Activated naive CD8-positive, alpha-beta T cell treated with anti-CD3 and anti-CD28 coated beads, Interleukin-2, amount 10 ng/mL, durations not matched to agents 7 days and 5 days (primary cell): Measurements from ENCODE around the gene OLIG3. TPM values are rescaled to one million over a fixed set of nuclear protein-coding genes. Genes with fewer than 3 reads are reported as not detected.

Source experiments
- ATAC-seq: fragments of 150-1000 bp; cut with Tn5 transposase; one replicate; pipeline ENCODE4 v1.10.0; 2021; ENCODE audit warnings: low read depth, moderate library complexity
- POLR2A ChIA-PET: fragments of 350-600 bp; sonication (Branson Sonifier 250); formaldehyde crosslinking; loops from one replicate; lab custom pipeline; 2021; ENCODE audit warnings: antibody characterized with exemption; lab: Charles Lee
- DNase-seq: peaks from one replicate; pipeline ENCODE4 v3.0.0; 2021
- H3K27ac Mint-ChIP-seq: one replicate; pipeline ENCODE4 v1.8.0; 2022; ENCODE audit warnings: mild to moderate bottlenecking, mixed read lengths
- H3K27me3 Mint-ChIP-seq: one replicate; pipeline ENCODE4 v1.8.0; 2022; ENCODE audit warnings: mild to moderate bottlenecking, moderate library complexity, mixed read lengths
- H3K36me3 Mint-ChIP-seq: one replicate; pipeline ENCODE4 v1.8.0; 2021; ENCODE audit warnings: mild to moderate bottlenecking, mixed read lengths
- H3K4me1 Mint-ChIP-seq: one replicate; pipeline ENCODE4 v1.8.0; 2021; ENCODE audit warnings: mixed read lengths
- H3K4me3 Mint-ChIP-seq: one replicate; pipeline ENCODE4 v1.8.0; 2022; ENCODE audit warnings: mild to moderate bottlenecking, moderate library complexity, mixed read lengths
- H3K9me3 Mint-ChIP-seq: one replicate; pipeline ENCODE4 v1.8.0; 2021; ENCODE audit warnings: mixed read lengths
- total RNA-seq, 2 experiments: library from RNA; stranded (reverse); gene quantifications; one replicate each; pipeline ENCODE4 v1.2.3, GENCODE V29; 2021

The OLIG3 gene
- total RNA-seq, 2 experiments from 2014 or later = not detected

DNA sequence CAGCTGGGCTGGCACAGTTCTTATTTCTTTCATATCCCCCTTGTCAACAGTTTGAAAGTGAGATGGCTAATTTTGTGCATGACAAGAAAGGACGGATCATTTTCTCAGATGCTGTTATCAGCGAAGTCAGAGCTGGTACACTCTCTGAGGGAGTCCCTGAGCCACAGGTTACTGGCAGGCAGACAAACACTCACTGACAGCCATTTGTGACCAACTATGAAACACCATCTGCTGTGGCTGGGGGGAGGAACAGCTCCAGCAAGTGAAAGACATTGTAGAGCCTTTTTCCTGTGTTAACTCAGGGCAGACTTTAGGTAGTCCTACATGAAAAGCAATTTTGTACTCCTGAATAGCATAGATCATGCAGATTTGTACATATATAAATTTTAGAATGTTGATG lies 22.2 kb downstream of the OLIG3 start:
- no peaks in the 10 kb centered on the region for H3K4me1 Mint-ChIP-seq
- H3K9me3 Mint-ChIP-seq = no peaks in the 10 kb centered on the region
- H3K4me3 Mint-ChIP-seq = no peak overlapping the region
- no peak for DNase-seq
- H3K27ac Mint-ChIP-seq = no peak overlapping the region
- ATAC-seq = no peak
- no peaks in the 10 kb centered on the region for H3K36me3 Mint-ChIP-seq
- POLR2A ChIA-PET = no interaction called here
- H3K27me3 Mint-ChIP-seq = peaks cover 47% of the 10 kb centered on the region

DNA sequence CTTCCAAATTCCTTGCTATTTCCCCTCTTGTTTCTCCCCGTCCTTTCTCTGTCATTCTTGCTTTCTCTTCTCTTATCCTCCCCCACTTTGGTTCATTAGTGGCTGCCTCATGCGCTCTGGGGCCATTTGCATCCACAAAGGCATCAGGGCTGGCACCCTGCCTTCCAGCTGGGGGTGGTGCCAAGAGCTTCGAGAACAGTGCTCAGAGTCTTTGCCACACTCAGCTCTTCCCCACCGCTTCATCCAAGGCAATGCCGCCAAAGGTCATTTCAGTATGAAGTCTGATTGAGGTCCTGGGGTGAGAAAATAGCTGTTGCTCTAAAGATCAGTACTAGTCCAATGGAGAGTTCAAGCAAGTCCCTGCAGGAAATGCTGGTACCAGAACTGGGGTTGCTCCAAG lies 22.7 kb downstream of the OLIG3 start:
- Mint-ChIP-seq H3K4me3 (no peak overlapping the region), H3K27ac (no peak overlapping the region), H3K9me3 (no peaks in the 10 kb centered on the region), H3K27me3 (peaks cover 43% of the 10 kb centered on the region), H3K36me3 (no peaks in the 10 kb centered on the region), H3K4me1 (no peaks in the 10 kb centered on the region)
- ATAC-seq = no peak
- POLR2A ChIA-PET = no interaction called here
- no peak for DNase-seq

DNA sequence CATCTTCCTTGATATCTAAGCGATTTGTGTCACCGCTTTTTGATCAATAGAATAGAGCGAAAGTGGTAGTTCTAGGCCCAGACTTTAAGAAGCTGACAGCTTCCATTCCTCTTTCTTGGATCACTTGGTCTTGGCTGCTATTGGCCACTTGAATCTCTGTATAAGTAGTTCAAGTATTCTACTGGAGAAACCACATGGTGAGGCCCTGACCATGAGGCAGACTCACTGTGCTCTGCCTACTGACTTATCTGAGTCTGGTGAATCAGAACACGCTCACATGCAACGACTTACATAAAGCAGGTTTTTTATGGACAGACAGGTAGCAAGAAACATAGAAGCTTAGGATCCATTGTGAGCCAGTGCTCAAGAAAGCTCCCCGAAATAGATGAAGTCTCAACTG lies 27.0 kb downstream of the OLIG3 start:
- POLR2A ChIA-PET = no interaction called here
- Mint-ChIP-seq H3K4me1 (no peaks in the 10 kb centered on the region), H3K9me3 (no peaks in the 10 kb centered on the region), H3K36me3 (no peaks in the 10 kb centered on the region), H3K4me3 (no peak overlapping the region), H3K27ac (no peak overlapping the region), H3K27me3 (peaks cover 21% of the 10 kb centered on the region)
- no peak for DNase-seq
- no peak for ATAC-seq

DNA sequence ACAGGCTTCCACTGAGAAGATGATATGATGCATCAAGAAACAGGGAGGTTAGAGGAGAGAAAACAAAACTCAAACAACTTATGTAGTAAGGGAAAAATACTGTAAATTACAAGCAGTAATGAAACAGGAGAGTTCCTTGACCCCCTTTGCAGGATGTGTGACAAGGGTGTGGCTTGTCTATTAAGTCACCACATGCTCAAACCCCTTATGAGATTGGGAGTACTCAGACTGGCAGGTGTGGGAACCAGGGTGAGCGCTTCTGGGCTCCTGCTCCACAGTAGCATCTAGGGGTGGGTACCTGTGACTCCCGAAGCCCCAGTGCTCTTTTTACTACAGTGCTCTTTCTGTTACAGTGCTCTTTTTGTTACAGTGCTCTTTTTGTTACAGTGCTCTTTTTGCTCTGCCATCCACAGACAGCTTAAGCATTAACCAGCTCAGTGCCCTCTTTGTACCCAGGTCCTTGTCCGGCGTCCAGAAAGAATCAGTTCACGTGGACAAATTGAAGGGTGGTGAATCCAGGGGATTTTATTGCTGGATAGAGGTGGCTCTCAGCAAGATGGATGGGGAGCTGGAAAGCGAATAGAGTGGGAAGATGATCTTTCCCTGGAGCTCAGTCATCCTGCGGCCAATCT lies 28.7 kb downstream of the OLIG3 start:
- no peak overlapping the region for H3K27ac Mint-ChIP-seq
- H3K9me3 Mint-ChIP-seq = no peaks in the 10 kb centered on the region
- peaks cover 13% of the 10 kb centered on the region for H3K27me3 Mint-ChIP-seq
- no peaks in the 10 kb centered on the region for H3K4me1 Mint-ChIP-seq
- DNase-seq (no peak), ATAC-seq (no peak)
- POLR2A ChIA-PET = no interaction called here
- H3K4me3 Mint-ChIP-seq = no peak overlapping the region
- no peaks in the 10 kb centered on the region for H3K36me3 Mint-ChIP-seq

DNA sequence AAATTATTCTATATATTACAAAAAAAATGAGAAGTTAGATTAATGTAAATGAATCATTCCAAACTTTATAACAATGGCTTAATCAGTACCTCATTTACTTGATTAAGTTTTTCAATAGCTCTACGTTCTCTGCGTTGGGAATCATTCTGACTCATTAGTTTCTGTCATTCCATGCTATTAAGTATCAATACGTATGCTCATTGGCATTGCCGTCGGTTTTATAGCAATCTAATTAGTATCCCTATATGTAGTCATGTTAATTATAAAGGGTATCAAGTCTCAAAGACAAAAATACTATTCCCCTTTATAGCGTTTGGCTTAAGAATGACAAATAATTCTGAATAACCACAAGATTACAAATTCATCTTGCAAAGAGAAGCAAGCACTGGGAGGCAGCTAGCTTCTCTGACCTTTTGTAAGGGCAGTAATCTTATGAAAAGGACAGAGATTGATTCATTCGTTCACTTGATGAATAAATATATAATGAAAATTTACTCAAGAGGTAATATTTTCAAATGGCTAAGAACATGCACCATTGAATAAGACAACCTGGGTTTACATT lies 41.8 kb downstream of the OLIG3 start:
- DNase-seq = no peak
- ATAC-seq = no peak
- no peaks in the 10 kb centered on the region for H3K4me1 Mint-ChIP-seq
- no peak overlapping the region for H3K27ac Mint-ChIP-seq
- POLR2A ChIA-PET = no interaction called here
- H3K9me3 Mint-ChIP-seq = peaks cover 4% of the 10 kb centered on the region
- peaks cover 9% of the 10 kb centered on the region for H3K27me3 Mint-ChIP-seq
- H3K36me3 Mint-ChIP-seq = no peaks in the 10 kb centered on the region
- no peak overlapping the region for H3K4me3 Mint-ChIP-seq

DNA sequence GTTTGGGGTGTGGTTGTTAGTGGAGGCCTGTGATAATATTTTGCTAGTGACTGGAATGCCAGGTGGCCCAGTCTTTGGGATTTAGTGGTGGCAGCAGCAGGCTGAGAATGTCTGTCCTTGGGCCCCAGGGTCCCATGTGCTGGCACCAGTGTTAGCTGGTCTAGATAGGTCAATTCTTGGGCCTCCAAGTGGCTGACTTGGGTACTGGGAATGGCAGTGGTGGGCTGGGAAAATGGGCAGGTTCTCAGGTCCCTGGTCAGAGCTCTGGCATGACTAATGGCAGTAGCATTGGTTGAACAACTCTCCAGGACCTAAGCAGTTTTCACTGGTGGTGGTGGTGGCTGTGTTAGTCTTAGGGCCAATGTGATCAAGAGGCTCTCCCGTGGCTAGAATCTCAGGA lies 50.3 kb downstream of the OLIG3 start:
- no peak overlapping the region for H3K27ac Mint-ChIP-seq
- H3K27me3 Mint-ChIP-seq = peaks cover 7% of the 10 kb centered on the region
- no peaks in the 10 kb centered on the region for H3K9me3 Mint-ChIP-seq
- peaks cover 2% of the 10 kb centered on the region for H3K36me3 Mint-ChIP-seq
- POLR2A ChIA-PET = no interaction called here
- H3K4me1 Mint-ChIP-seq = peaks cover 1% of the 10 kb centered on the region
- H3K4me3 Mint-ChIP-seq = no peak overlapping the region
- DNase-seq (no peak), ATAC-seq (no peak)
